Measurements from ENCODE around the gene MIOS. TPM values are rescaled to one million over a fixed set of nuclear protein-coding genes. Genes with fewer than 3 reads are reported as not detected.
A peak's percentile ranks its signal among the peaks of the same experiment; 100 is the strongest.

MIOS gene
- polyA plus RNA-seq (ENCODE audit: insufficient read length in 3 of 3), result 10 to 100 TPM; 47.7 to 53.6 (median 51.4) TPM

DNA sequence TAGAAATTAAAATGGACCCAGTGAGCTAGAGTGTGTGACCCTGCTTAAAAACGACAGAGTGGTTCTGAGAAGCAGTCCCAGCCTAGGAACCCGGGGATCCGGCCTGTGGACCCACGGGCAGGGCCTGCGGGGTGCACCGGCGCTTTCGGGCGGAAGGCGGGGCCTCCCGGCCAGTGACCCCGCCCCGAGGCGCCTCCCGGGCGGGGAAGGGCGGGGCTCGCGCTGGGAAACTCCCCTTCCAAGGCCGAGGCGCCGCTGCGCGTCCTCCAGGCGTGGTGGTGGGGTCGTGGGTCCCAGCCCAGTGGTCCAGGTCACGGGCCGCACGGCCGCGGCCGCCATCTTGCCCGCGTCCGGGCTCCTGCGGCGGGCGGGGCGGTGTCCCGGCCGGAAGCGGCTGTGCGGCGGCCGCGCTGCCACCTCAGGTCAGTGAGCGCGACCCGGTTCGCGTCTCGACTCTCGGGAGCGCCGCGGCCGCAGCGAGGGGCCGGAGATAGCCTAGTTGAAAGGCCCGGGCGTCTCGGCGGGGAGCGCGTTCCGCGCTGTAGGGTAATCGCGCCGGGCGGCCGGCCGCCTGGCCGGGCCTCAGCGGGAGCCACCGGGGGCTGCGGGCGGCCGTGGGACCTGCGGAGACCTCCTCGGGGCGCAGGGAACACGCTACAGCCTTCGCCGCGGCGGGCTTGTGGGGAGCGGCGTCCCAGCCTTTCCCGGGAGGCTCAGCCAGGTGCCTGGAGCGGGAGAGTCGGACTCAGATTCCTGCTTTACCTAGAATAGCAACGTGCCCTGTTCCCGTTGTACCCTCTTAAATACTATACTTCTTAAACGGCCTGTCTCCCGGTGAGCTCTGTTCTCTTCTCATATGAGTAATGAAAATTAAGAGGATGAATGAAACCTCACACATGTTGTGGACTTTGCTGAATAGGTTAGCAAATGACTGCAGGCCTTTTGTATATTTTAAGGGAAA is at the start of gene MIOS:
TSS of gene MIOS (plus strand) at position 234 of the 961 bp plus-strand sequence. CDS start 5,592 bp downstream, outside the sequence.
- DNase-seq (ENCODE audit: low read depth in 3 of 3, low spot score in 2 of 3), result peak in 2 of 3 donors; percentile 65 to 71

- DNase-seq (ENCODE audit: low read depth in 3 of 3, low spot score in 2 of 3), result no peak
These were observed 48.9 kb upstream of the MIOS start for GRCh38 chr7:7517754-7518153.

DNA sequence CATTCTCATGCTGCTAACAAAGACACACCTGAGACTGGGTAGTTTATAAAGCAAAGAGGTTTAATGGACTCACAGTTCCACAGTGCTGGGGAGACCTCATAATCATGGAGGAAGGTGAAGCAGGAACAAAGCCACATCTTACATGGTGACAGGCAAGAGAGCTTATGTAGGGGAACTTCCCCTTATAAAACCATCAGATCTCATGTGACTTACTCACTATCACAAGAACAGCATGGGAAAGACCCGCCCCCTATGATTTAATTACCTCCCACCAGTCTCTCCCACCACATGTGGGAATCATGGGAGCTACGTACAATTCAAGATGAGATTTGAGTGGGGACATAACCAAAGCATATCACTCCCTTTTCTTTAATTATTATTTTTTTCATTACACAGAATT is 47.6 kb upstream of the MIOS start:
- no peak for DNase-seq (ENCODE audit: low read depth in 3 of 3, low spot score in 2 of 3)

- no peak for DNase-seq (ENCODE audit: low read depth in 3 of 3, low spot score in 2 of 3)
These were observed 47.2 kb upstream of the MIOS start for GRCh38 chr7:7519528-7519927.

DNA sequence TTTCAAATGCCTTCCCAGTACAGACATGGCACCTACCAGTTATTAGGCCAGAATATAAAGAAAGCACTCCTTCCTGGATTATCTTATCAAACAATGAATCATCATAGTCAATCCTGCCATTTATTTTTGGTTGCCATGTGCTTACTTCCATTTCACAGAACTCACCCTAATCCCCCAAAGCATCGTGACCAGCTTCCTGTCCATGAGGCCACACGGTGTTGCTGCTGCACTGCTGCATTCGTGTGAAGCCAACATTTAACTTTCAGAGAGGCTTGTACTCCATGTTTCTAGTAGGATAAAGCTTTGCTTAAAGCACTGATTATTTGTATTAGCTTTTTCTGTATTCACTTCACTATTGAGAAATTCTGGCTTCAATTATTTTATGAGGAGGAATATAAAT is 45.4 kb upstream of the MIOS start:
- DNase-seq (ENCODE audit: low read depth in 3 of 3, low spot score in 2 of 3), result no peak

- no peak for DNase-seq (ENCODE audit: low read depth in 3 of 3, low spot score in 2 of 3)
These were observed 44.3 kb upstream of the MIOS start for GRCh38 chr7:7522421-7522820.

GRCh38 chr7:7524121-7524520 is 42.6 kb upstream of the MIOS start:
- no peak for DNase-seq (ENCODE audit: low read depth in 3 of 3, low spot score in 2 of 3)

GRCh38 chr7:7526006-7526405 is 40.7 kb upstream of the MIOS start:
- DNase-seq (ENCODE audit: low read depth in 3 of 3, low spot score in 2 of 3), result no peak

GRCh38 chr7:7527047-7527446 is 39.6 kb upstream of the MIOS start:
- no peak for DNase-seq (ENCODE audit: low read depth in 3 of 3, low spot score in 2 of 3)

- DNase-seq (ENCODE audit: low read depth in 3 of 3, low spot score in 2 of 3), result no peak
These were observed 37.4 kb upstream of the MIOS start for GRCh38 chr7:7529328-7529727.

DNA sequence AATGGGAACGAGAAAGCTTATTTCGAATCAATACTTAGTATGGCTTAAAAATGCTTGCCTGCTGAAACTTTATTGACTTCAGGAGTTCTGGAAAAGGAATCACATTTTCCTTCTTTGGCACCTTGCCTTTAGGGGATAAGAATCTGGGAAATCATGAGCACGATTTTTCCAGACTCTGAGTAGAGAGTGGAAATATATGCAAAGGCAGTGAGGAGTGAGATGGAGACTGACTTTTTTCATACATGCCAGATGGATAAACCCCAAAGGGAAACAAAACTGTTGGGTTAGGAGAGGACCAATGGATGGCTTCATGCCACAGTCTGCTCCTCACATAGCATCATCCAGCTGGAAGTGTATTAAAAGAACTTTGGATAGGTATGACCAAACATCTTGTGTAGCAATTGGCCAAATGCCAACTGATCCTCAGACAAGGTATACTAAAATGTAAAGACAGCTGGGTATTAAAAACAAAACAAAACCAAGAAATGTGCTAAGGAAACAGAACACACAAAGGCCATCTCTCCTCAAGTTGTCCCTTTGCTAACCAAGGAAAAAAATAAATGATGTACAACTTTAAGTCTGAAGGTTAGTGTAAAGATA is 32.8 kb upstream of the MIOS start:
- no peak for DNase-seq (ENCODE audit: low read depth in 3 of 3, low spot score in 2 of 3)

GRCh38 chr7:7535691-7536090 is 31.0 kb upstream of the MIOS start, which contains the start of gene COL28A1:
TSS of gene COL28A1 (minus strand) at chr7:7535873. CDS start at chr7:7532875, 2,998 bp downstream.
- no peak for DNase-seq (ENCODE audit: low read depth in 3 of 3, low spot score in 2 of 3)

GRCh38 chr7:7536396-7537019 is 30.2 kb upstream of the MIOS start:
- DNase-seq (ENCODE audit: low read depth in 3 of 3, low spot score in 2 of 3), result no peak

- no peak for DNase-seq (ENCODE audit: low read depth in 3 of 3, low spot score in 2 of 3)
These were observed 29.0 kb upstream of the MIOS start for GRCh38 chr7:7537711-7538110.

- no peak for DNase-seq (ENCODE audit: low read depth in 3 of 3, low spot score in 2 of 3)
These were observed 27.5 kb upstream of the MIOS start for GRCh38 chr7:7539152-7539551.

DNA sequence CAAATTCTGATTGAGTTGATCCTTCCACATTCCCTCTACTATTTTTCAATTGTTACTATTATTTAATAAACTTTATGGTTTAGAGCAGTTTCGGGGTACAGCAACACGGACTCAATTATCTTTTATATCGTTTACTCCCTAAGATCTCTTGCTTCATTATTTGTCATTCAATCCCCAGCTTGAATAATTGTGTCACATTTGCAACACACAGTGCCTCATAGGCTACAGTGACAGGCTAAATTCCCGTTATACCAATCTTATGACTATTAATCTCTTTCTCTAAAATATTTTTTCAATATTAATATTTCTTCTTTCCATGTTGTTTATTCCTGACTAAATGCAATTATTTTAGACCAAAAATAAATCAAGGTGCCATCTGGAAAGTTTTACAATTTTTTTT is 27.0 kb upstream of the MIOS start:
- DNase-seq (ENCODE audit: low read depth in 3 of 3, low spot score in 2 of 3), result no peak

DNA sequence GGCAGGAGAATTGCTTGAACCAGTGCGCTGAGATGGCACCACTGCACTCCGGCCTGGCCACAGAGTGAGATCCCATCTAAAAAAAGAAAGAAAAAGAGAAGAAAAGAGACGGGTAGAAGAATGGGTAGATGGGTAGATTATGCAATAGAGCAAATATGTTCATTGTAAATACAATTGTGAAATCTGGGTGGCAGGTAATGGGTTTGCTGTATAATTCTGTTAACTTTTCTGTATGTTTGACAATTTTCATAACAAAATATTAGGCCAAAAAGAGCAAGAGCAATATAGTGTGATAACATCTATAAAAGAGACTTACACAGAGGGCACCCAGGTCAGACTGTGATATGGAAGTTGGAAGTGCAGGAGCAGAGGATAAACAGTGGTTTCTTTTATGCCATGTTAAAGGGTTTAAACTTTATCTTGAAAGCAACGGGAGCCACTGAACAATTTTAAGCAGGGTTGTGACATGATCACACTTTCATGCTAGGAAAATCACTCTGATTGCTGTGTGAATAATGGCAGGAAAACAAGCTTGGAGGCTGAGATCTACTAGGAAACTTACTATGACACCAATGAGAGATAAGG is 24.3 kb upstream of the MIOS start:
- DNase-seq (ENCODE audit: low read depth in 3 of 3, low spot score in 2 of 3), result no peak

DNA sequence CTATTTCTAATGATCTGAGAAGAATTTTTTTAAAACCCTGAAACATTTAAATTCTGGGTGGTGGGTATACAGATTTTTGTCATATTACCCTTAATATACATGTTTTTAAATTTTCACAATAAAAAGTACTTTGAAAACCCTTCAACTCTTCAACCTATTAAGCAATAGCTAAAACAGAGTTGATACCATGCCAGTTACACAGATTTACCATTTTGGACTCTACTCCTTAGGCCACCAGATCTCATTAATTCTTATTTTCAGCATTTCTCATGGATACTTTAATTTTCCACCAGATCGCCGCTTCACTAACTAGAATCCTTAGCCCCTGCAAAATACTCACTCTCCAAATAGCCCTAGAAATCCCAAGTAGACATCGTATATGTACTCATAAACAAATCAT is 18.3 kb upstream of the MIOS start:
- DNase-seq (ENCODE audit: low read depth in 3 of 3, low spot score in 2 of 3), result no peak

DNA sequence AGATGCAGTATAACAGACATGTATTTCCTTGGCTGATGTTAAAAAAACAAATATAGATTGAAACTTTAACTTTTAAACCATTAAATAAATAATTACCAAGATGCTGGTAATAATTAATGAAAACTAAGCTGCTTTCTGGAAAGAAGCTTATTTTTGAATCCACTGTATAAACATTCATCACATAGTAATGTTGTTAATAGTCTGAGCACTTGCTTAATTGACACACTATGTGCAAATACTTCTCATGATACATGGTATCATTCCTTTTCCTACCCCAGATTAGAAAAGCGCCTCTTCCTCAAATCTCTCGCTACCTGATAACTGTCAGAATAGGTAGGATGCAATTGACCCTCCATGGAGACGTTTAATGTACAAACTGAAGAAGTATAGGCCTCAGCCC is 16.0 kb upstream of the MIOS start:
- DNase-seq (ENCODE audit: low read depth in 3 of 3, low spot score in 2 of 3), result no peak

DNA sequence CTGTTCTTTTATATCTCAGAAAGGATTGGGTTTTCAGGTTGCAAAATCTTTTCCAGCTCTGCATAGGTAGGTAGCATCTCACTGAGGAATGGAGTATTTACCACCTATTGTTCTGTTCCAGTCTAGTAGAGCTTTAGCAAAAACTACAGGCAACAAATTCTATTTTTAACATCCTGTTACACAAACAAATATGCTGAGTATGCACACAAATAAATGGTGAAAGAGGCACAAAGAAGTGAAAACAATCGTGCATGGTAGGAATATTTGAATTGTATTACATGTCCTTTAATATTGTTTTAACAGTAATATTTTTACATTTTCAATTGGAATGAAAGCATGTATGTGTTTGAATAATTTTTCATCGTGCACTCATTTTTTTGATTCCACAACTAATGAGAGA is 14.5 kb upstream of the MIOS start:
- no peak for DNase-seq (ENCODE audit: low read depth in 3 of 3, low spot score in 2 of 3)

GRCh38 chr7:7553386-7553785 is 13.3 kb upstream of the MIOS start:
- DNase-seq (ENCODE audit: low read depth in 3 of 3, low spot score in 2 of 3), result no peak
